Trophoblast cell (in vitro differentiated cells and primary cell): ENCODE results near the gene MAN1C1. TPM values are rescaled to one million over a fixed set of nuclear protein-coding genes. Genes with fewer than 3 reads are reported as not detected.
A peak's percentile ranks its signal among the peaks of the same experiment; 100 is the strongest.

Experiments used
- DNase-seq, 2 donors: peaks; one replicate each; pipeline ENCODE4 v3.0.0-alpha.2; 2016
- H2AFZ ChIP-seq: 2 replicates; pipeline ENCODE4 v1.6.1; 2013; ENCODE audit warnings: low read length, moderate library complexity, mild to moderate bottlenecking; ENCODE audit not compliant: insufficient read depth, poor library complexity
- H2AK5ac ChIP-seq: 2 replicates; pipeline ENCODE4 v1.6.1; 2013; ENCODE audit warnings: mild to moderate bottlenecking, low read length
- H2BK120ac ChIP-seq: 2 replicates; pipeline ENCODE4 v1.6.1; 2013; ENCODE audit warnings: low read length, mild to moderate bottlenecking, moderate library complexity; ENCODE audit not compliant: insufficient read depth, poor library complexity
- H2BK12ac ChIP-seq: 2 replicates; pipeline ENCODE4 v1.6.1; 2013; ENCODE audit warnings: mild to moderate bottlenecking, low read length, moderate library complexity
- H2BK5ac ChIP-seq: 2 replicates; pipeline ENCODE4 v1.6.1; 2013; ENCODE audit warnings: low read length, low read depth, moderate library complexity, mild to moderate bottlenecking; ENCODE audit not compliant: poor library complexity
- H3K14ac ChIP-seq: 2 replicates; pipeline ENCODE4 v1.6.1; 2013; ENCODE audit warnings: mild to moderate bottlenecking, low read length
- H3K18ac ChIP-seq: 2 replicates; pipeline ENCODE4 v1.6.1; 2013; ENCODE audit warnings: mild to moderate bottlenecking, low read length
- H3K23ac ChIP-seq: 2 replicates; pipeline ENCODE4 v1.6.1; 2013; ENCODE audit warnings: low read length
- H3K27ac ChIP-seq: 2 replicates; pipeline ENCODE4 v1.5.1; 2013; ENCODE audit warnings: low read depth, mild to moderate bottlenecking, inconsistent platforms, low read length, moderate library complexity
- H3K27me3 ChIP-seq: 2 replicates; pipeline ENCODE4 v1.6.1; 2013; ENCODE audit warnings: inconsistent platforms, mild to moderate bottlenecking, low read length, moderate library complexity; ENCODE audit not compliant: insufficient read depth
- H3K36me3 ChIP-seq, 2 experiments: 1 replicate in 1 of 2; 2 replicates in 1 of 2; pipeline ENCODE4 v1.6.1; 2013; ENCODE audit warnings: low read length in 2 of 2, mild to moderate bottlenecking in 2 of 2, moderate library complexity in 1 of 2; ENCODE audit not compliant: insufficient read depth in 2 of 2, control insufficient read depth in 1 of 2
- H3K4ac ChIP-seq: 2 replicates; pipeline ENCODE4 v1.6.1; 2013; ENCODE audit warnings: low read depth, mild to moderate bottlenecking, low read length, moderate library complexity
- H3K4me1 ChIP-seq, 2 experiments: 1 replicate in 1 of 2; 2 replicates in 1 of 2; pipeline ENCODE4 v1.6.1; 2013; ENCODE audit warnings: low read length in 2 of 2, mild to moderate bottlenecking in 2 of 2, moderate library complexity in 1 of 2; ENCODE audit not compliant: insufficient read depth in 2 of 2, control insufficient read depth in 1 of 2
- H3K4me2 ChIP-seq: 2 replicates; pipeline ENCODE4 v1.6.1; 2013; ENCODE audit warnings: inconsistent platforms, mild to moderate bottlenecking, low read length, moderate library complexity
- H3K4me3 ChIP-seq: 2 replicates; pipeline ENCODE4 v1.5.1; 2013; ENCODE audit warnings: mild to moderate bottlenecking, low read depth, low read length, inconsistent platforms
- H3K79me1 ChIP-seq: one replicate; pipeline ENCODE4 v1.6.1; 2013; ENCODE audit warnings: low read length
- H3K79me2 ChIP-seq: 2 replicates; pipeline ENCODE4 v1.6.1; 2013; ENCODE audit warnings: low read length, mild to moderate bottlenecking; ENCODE audit not compliant: control insufficient read depth, insufficient read depth, poor library complexity
- H3K9ac ChIP-seq: 2 replicates; pipeline ENCODE4 v1.6.1; 2013; ENCODE audit warnings: mild to moderate bottlenecking, low read length
- H3K9me3 ChIP-seq: 2 replicates; pipeline ENCODE4 v1.6.1; 2013; ENCODE audit warnings: low read depth, mild to moderate bottlenecking, control low read depth, inconsistent platforms, low read length; ENCODE audit not compliant: insufficient read depth
- H4K12ac ChIP-seq: 2 replicates; pipeline ENCODE4 v1.6.1; 2013; ENCODE audit warnings: low read depth, mild to moderate bottlenecking, low read length, moderate library complexity
- H4K8ac ChIP-seq: 2 replicates; pipeline ENCODE4 v1.6.1; 2013; ENCODE audit warnings: low read depth, mild to moderate bottlenecking, low read length, moderate library complexity
- H4K91ac ChIP-seq: one replicate; pipeline ENCODE4 v1.6.1; 2013; ENCODE audit warnings: low read depth, mild to moderate bottlenecking, low read length, moderate library complexity
- WGBS: extraction: QIAGEN DNeasy Blood & Tissue Kit; methylation state at CpG from one replicate; pipeline ENCODE4 v1.1.7; 2013; ENCODE audit warnings: missing lambda C conversion rate; ENCODE audit not compliant: insufficient read length, insufficient coverage; ENCODE audit errors: extremely low coverage; 5-methylcytosine and 5-hydroxymethylcytosine counted together
- polyA plus RNA-seq: library from polyadenylated mRNA; stranded (reverse); fragments of 200-250 nt; gene quantifications from 2 replicates; pipeline ENCODE4 v1.2.3, GENCODE V29; 2013

MAN1C1 gene
- polyA plus RNA-seq: 3.4 and 3.6 TPM in 2 replicates

GRCh38 chr1:25616095-25616986 lies at the start of gene MAN1C1:
TSS of gene MAN1C1 (plus strand) at chr1:25616791. CDS start at chr1:25617798, 1,007 bp downstream.
- no peak within 1 kb of the TSS for H3K9ac ChIP-seq
- no peak within 1 kb of the TSS for H4K12ac ChIP-seq
- peak within 1 kb of the TSS; percentile 4 for H4K8ac ChIP-seq
- no peak within 1 kb of the TSS for H3K4ac ChIP-seq
- peaks cover 3% of the 10 kb centered on the region for H3K9me3 ChIP-seq
- H3K79me2 ChIP-seq: no peaks in the 10 kb centered on the region
- H3K4me3 ChIP-seq: peak within 1 kb of the TSS; percentile 64
- peak within 1 kb of the TSS; percentile 56 for H2AFZ ChIP-seq
- peak within 1 kb of the TSS; percentile 98 for H3K4me2 ChIP-seq
- H2BK120ac ChIP-seq: no peak within 1 kb of the TSS
- H3K4me1 ChIP-seq: peaks cover 12 to 13% of the 10 kb centered on the region in 2 experiments
- no peak within 1 kb of the TSS for H3K14ac ChIP-seq
- WGBS: no CpG with 5 or more reads among the region's 116 CpGs
- no peak within 1 kb of the TSS for H3K18ac ChIP-seq
- H4K91ac ChIP-seq: no peak within 1 kb of the TSS
- H2BK12ac ChIP-seq: no peak within 1 kb of the TSS
- H2AK5ac ChIP-seq: no peak within 1 kb of the TSS
- peak; percentile 65 to 89 for DNase-seq
- no peaks in the 10 kb centered on the region for H3K36me3 ChIP-seq
- no peak within 1 kb of the TSS for H3K27ac ChIP-seq
- H2BK5ac ChIP-seq: no peak within 1 kb of the TSS
- no peaks in the 10 kb centered on the region for H3K79me1 ChIP-seq
- H3K27me3 ChIP-seq: peaks cover 23% of the 10 kb centered on the region
- no peak within 1 kb of the TSS for H3K23ac ChIP-seq

GRCh38 chr1:25567710-25568089 lies 48.9 kb upstream of the MAN1C1 start:
- H4K8ac ChIP-seq: no peak overlapping the region
- H2BK12ac ChIP-seq: no peak overlapping the region
- H2BK5ac ChIP-seq: no peak overlapping the region
- H2AFZ ChIP-seq: no peak overlapping the region
- no peak overlapping the region for H3K4me3 ChIP-seq
- no peak overlapping the region for H3K4me2 ChIP-seq
- H3K36me3 ChIP-seq: no peaks in the 10 kb centered on the region
- H3K4ac ChIP-seq: no peak overlapping the region
- no peak for DNase-seq
- H3K27me3 ChIP-seq: no peaks in the 10 kb centered on the region
- no peak overlapping the region for H3K27ac ChIP-seq
- H3K79me1 ChIP-seq: peaks cover 5% of the 10 kb centered on the region
- H2AK5ac ChIP-seq: no peak overlapping the region
- H3K9me3 ChIP-seq: peaks cover 3% of the 10 kb centered on the region
- no CpG with 5 or more reads among the region's 10 CpGs for WGBS
- no peak overlapping the region for H3K14ac ChIP-seq
- H4K12ac ChIP-seq: no peak overlapping the region
- H3K4me1 ChIP-seq: peaks cover 17 to 26% of the 10 kb centered on the region in 2 experiments
- H4K91ac ChIP-seq: peak overlapping the region; percentile 2
- H3K79me2 ChIP-seq: no peaks in the 10 kb centered on the region
- no peak overlapping the region for H2BK120ac ChIP-seq
- H3K9ac ChIP-seq: no peak overlapping the region
- H3K23ac ChIP-seq: no peak overlapping the region
- no peak overlapping the region for H3K18ac ChIP-seq

- no peak overlapping the region for H4K12ac ChIP-seq
- no CpG with 5 or more reads among the region's 21 CpGs for WGBS
Measured at GRCh38 chr1:25568090-25568833, 48.3 kb upstream of the MAN1C1 start.

GRCh38 chr1:25568834-25569596 lies 47.6 kb upstream of the MAN1C1 start:
- peak overlapping the region; percentile 15 for H3K27ac ChIP-seq
- H2AK5ac ChIP-seq: no peak overlapping the region
- H2AFZ ChIP-seq: no peak overlapping the region
- H3K14ac ChIP-seq: no peak overlapping the region
- H4K8ac ChIP-seq: peak overlapping the region; percentile 12
- H3K4me3 ChIP-seq: no peak overlapping the region
- peak in 1 of 2 donors; percentile 32 for DNase-seq
- H4K91ac ChIP-seq: peak overlapping the region; percentile 28
- H2BK120ac ChIP-seq: peak overlapping the region; percentile 30
- H2BK5ac ChIP-seq: peak overlapping the region; percentile 2
- no CpG with 5 or more reads among the region's 21 CpGs for WGBS
- no peaks in the 10 kb centered on the region for H3K36me3 ChIP-seq
- no peaks in the 10 kb centered on the region for H3K79me2 ChIP-seq
- peak overlapping the region; percentile 13 for H2BK12ac ChIP-seq
- H3K23ac ChIP-seq: no peak overlapping the region
- peaks cover 2% of the 10 kb centered on the region for H3K9me3 ChIP-seq
- H3K4ac ChIP-seq: no peak overlapping the region
- no peaks in the 10 kb centered on the region for H3K27me3 ChIP-seq
- no peak overlapping the region for H4K12ac ChIP-seq
- peaks cover 22 to 31% of the 10 kb centered on the region in 2 experiments for H3K4me1 ChIP-seq
- H3K4me2 ChIP-seq: peak overlapping the region; percentile 3
- peaks cover 8% of the 10 kb centered on the region for H3K79me1 ChIP-seq
- H3K9ac ChIP-seq: no peak overlapping the region
- H3K18ac ChIP-seq: peak overlapping the region; percentile 54

More at GRCh38 chr1:25568090-25568833, 48.3 kb upstream of the MAN1C1 start:
- Histone ChIP-seq H4K91ac (peak overlapping the region; percentile 20), H3K18ac (no peak overlapping the region), H3K79me1 (peaks cover 6% of the 10 kb centered on the region), H2BK120ac (no peak overlapping the region), H2BK12ac (no peak overlapping the region), H3K4me2 (no peak overlapping the region), H2BK5ac (no peak overlapping the region), H3K36me3 (no peaks in the 10 kb centered on the region), H3K9ac (no peak overlapping the region), H3K4me3 (no peak overlapping the region), H3K79me2 (no peaks in the 10 kb centered on the region), H3K23ac (no peak overlapping the region), H4K8ac (no peak overlapping the region), H2AK5ac (no peak overlapping the region), H3K4me1 (peaks cover 20 to 29% of the 10 kb centered on the region in 2 experiments), H3K4ac (no peak overlapping the region), H3K27ac (peak overlapping the region; percentile 15), H2AFZ (no peak overlapping the region), H3K9me3 (peaks cover 3% of the 10 kb centered on the region), H3K14ac (no peak overlapping the region), H3K27me3 (no peaks in the 10 kb centered on the region)
- DNase-seq: peak; percentile 51 to 59
